ENCODE measurements around the gene SLC16A6. TPM values are rescaled to one million over a fixed set of nuclear protein-coding genes. Genes with fewer than 3 reads are reported as not detected.

Gene SLC16A6
- total RNA-seq, 1 donor from 2014 or later: 1.0 TPM

GRCh38 chr17:68301438-68301959, 10.6 kb upstream of the SLC16A6 start:
- Histone ChIP-seq H3K27me3 (ENCODE audit: control insufficient read depth in 3 of 3, insufficient read depth in 3 of 3, low read length in 3 of 3) (no peaks in the 10 kb centered on the region), H3K4me1 (ENCODE audit: control insufficient read depth in 3 of 3, insufficient read depth in 3 of 3, low read length in 3 of 3) (peaks cover 7 to 9% (median 9%) of the 10 kb centered on the region in 3 donors), H3K36me3 (ENCODE audit: control insufficient read depth in 3 of 3, insufficient read depth in 3 of 3, low read length in 3 of 3) (no peaks in the 10 kb centered on the region), H3K9ac (ENCODE audit: low read depth in 1 of 3, low read length in 3 of 3) (no peak overlapping the region), H3K9me3 (ENCODE audit: control insufficient read depth in 3 of 3, low read length in 3 of 3) (no peaks in the 10 kb centered on the region), H3K27ac (ENCODE audit: low read depth, low read length) (no peak overlapping the region), H3K4me3 (ENCODE audit: low read length in 3 of 3) (no peak overlapping the region)

DNA sequence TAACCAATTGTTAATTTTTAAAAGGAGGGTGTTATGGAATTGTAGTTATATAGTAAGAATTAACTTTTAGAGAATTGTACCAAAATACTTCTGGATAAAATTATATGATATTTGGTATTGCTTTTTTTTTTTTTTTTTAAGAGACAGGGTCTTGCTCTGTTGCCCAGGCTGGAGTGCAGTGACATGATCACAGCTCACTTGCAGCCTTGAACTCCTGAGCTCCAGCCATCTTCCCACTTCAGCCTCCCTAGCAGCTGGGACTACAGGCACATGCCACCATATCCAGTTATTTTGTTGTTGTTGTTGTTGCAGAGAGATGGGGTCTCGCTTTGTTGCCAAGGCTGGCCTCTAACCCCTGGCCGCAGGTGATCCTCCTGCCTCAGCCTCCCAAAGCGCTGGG, 8.9 kb upstream of the SLC16A6 start:
- no peaks in the 10 kb centered on the region for H3K27me3 ChIP-seq (ENCODE audit: control insufficient read depth in 3 of 3, insufficient read depth in 3 of 3, low read length in 3 of 3)
- no peak overlapping the region for H3K4me3 ChIP-seq (ENCODE audit: low read length in 3 of 3)
- H3K4me1 ChIP-seq (ENCODE audit: control insufficient read depth in 3 of 3, insufficient read depth in 3 of 3, low read length in 3 of 3): peaks cover 9 to 15% (median 12%) of the 10 kb centered on the region in 3 donors
- no peak overlapping the region for H3K27ac ChIP-seq (ENCODE audit: low read depth, low read length)
- H3K9ac ChIP-seq (ENCODE audit: low read depth in 1 of 3, low read length in 3 of 3): no peak overlapping the region
- no peaks in the 10 kb centered on the region for H3K9me3 ChIP-seq (ENCODE audit: control insufficient read depth in 3 of 3, low read length in 3 of 3)
- H3K36me3 ChIP-seq (ENCODE audit: control insufficient read depth in 3 of 3, insufficient read depth in 3 of 3, low read length in 3 of 3): no peaks in the 10 kb centered on the region

DNA sequence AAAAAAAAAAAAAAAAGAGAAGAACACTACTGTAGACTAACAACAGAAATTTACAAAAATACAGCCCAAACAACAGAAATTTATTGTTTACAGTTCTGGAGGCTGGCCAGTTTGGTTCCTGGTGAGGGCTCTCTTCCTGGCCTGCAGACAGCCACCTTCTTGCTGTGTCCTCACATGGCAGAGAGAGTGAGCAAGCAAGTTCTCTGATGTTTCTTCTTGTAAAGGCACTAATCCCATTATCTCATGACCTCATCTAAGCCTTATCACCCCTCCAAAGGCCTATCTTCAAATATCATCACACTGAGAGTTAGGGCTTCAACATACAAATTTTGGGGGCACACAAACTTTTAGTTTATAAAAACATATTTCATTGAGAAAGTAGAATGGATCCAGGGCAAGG, 7.7 kb upstream of the SLC16A6 start:
- H3K36me3 ChIP-seq (ENCODE audit: control insufficient read depth in 3 of 3, insufficient read depth in 3 of 3, low read length in 3 of 3): no peaks in the 10 kb centered on the region
- no peaks in the 10 kb centered on the region for H3K27me3 ChIP-seq (ENCODE audit: control insufficient read depth in 3 of 3, insufficient read depth in 3 of 3, low read length in 3 of 3)
- H3K9ac ChIP-seq (ENCODE audit: low read depth in 1 of 3, low read length in 3 of 3): no peak overlapping the region
- H3K27ac ChIP-seq (ENCODE audit: low read depth, low read length): no peak overlapping the region
- H3K9me3 ChIP-seq (ENCODE audit: control insufficient read depth in 3 of 3, low read length in 3 of 3): no peaks in the 10 kb centered on the region
- H3K4me1 ChIP-seq (ENCODE audit: control insufficient read depth in 3 of 3, insufficient read depth in 3 of 3, low read length in 3 of 3): peaks cover 9 to 15% (median 12%) of the 10 kb centered on the region in 3 donors
- no peak overlapping the region for H3K4me3 ChIP-seq (ENCODE audit: low read length in 3 of 3)

DNA sequence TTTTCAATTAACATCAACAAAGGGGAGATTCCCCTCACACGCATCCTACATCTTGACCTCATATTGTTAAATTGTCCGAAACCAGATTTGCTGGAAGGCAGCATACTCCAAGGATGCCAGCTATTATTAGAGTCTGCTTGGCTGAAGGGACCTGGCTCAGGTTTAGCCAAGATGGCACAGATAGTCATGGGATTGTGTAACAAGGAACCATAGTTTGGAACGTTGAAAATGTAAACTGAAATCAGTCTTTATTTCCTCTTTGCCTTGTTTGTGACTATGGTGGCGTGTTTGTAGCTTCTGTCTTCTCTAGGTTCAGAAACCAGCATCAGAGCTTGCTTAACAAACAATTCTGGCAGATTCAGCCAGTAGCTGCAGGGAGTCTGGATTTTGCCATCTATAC, 6.3 kb upstream of the SLC16A6 start:
- H3K4me1 ChIP-seq (ENCODE audit: control insufficient read depth in 3 of 3, insufficient read depth in 3 of 3, low read length in 3 of 3): peaks cover 13 to 24% (median 17%) of the 10 kb centered on the region in 3 donors
- peak overlapping the region; percentile 23 for H3K27ac ChIP-seq (ENCODE audit: low read depth, low read length)
- no peak overlapping the region for H3K4me3 ChIP-seq (ENCODE audit: low read length in 3 of 3)
- no peaks in the 10 kb centered on the region for H3K36me3 ChIP-seq (ENCODE audit: control insufficient read depth in 3 of 3, insufficient read depth in 3 of 3, low read length in 3 of 3)
- H3K9me3 ChIP-seq (ENCODE audit: control insufficient read depth in 3 of 3, low read length in 3 of 3): no peaks in the 10 kb centered on the region
- no peak overlapping the region for H3K9ac ChIP-seq (ENCODE audit: low read depth in 1 of 3, low read length in 3 of 3)
- peaks cover 0 to under 1% (median 0%) of the 10 kb centered on the region in 3 donors for H3K27me3 ChIP-seq (ENCODE audit: control insufficient read depth in 3 of 3, insufficient read depth in 3 of 3, low read length in 3 of 3)

DNA sequence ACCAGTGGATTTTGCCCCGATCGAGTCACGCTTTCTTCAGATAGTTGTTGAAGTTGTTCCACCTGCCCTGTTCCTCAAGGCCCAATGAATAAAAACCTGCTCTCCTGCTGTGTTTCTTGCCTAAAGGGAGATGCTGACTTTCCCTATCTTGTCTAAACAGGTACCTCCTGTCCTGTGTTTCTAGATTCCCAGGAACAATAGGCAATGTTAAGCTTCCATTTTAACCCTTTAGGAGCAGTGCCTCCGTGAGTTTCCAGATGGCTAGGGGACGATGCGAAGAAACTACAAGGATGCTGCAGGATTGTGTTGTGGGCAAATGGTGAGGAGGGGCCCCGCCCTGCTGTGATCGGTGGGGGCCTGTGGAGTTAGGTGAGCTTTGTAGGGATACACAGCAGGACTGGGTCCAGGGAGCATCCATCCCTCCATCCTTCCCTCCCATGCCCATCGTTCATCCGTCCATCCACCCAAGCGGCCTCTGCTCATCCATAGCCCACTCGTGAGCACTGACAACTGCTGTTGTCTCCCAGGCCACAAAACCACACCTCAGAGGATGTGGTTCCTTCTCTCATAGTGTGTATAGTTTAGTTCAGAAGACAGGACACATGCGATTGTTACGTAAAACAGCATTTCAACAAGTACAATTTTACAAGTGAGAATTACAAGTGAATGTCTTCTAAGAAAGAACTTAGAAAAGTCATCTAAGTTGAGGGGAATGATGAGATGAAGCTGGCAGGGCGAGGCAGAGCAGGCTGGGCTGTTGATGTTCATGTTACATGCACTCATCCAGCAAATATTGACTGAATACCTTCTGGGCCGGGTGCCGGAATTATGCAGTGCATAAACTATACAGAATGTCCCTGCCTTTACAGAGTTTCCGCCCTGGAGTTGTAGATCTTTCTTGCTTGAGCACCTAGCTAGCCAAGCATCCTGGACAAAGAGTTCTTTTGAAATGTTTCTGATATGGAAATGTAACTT, 5.6 kb upstream of the SLC16A6 start:
- Histone ChIP-seq H3K9me3 (ENCODE audit: control insufficient read depth in 3 of 3, low read length in 3 of 3) (no peaks in the 10 kb centered on the region), H3K4me3 (ENCODE audit: low read length in 3 of 3) (peak overlapping the region in 1 of 3 donors; percentile 15), H3K36me3 (ENCODE audit: control insufficient read depth in 3 of 3, insufficient read depth in 3 of 3, low read length in 3 of 3) (no peaks in the 10 kb centered on the region), H3K4me1 (ENCODE audit: control insufficient read depth in 3 of 3, insufficient read depth in 3 of 3, low read length in 3 of 3) (peaks cover 18 to 29% (median 19%) of the 10 kb centered on the region in 3 donors), H3K9ac (ENCODE audit: low read depth in 1 of 3, low read length in 3 of 3) (peak overlapping the region in 1 of 3 donors; percentile 3), H3K27me3 (ENCODE audit: control insufficient read depth in 3 of 3, insufficient read depth in 3 of 3, low read length in 3 of 3) (peaks cover 0 to 2% (median 0%) of the 10 kb centered on the region in 3 donors), H3K27ac (ENCODE audit: low read depth, low read length) (peak overlapping the region; percentile 23)

- H3K4me3 ChIP-seq (ENCODE audit: low read length in 3 of 3): no peak overlapping the region
- H3K9me3 ChIP-seq (ENCODE audit: control insufficient read depth in 3 of 3, low read length in 3 of 3): no peaks in the 10 kb centered on the region
- H3K36me3 ChIP-seq (ENCODE audit: control insufficient read depth in 3 of 3, insufficient read depth in 3 of 3, low read length in 3 of 3): no peaks in the 10 kb centered on the region
- H3K4me1 ChIP-seq (ENCODE audit: control insufficient read depth in 3 of 3, insufficient read depth in 3 of 3, low read length in 3 of 3): peaks cover 18 to 35% (median 21%) of the 10 kb centered on the region in 3 donors
- H3K27me3 ChIP-seq (ENCODE audit: control insufficient read depth in 3 of 3, insufficient read depth in 3 of 3, low read length in 3 of 3): peaks cover 0 to 2% (median 0%) of the 10 kb centered on the region in 3 donors
- no peak overlapping the region for H3K27ac ChIP-seq (ENCODE audit: low read depth, low read length)
- H3K9ac ChIP-seq (ENCODE audit: low read depth in 1 of 3, low read length in 3 of 3): no peak overlapping the region
Measured at GRCh38 chr17:68295086-68295485, 4.2 kb upstream of the SLC16A6 start.

DNA sequence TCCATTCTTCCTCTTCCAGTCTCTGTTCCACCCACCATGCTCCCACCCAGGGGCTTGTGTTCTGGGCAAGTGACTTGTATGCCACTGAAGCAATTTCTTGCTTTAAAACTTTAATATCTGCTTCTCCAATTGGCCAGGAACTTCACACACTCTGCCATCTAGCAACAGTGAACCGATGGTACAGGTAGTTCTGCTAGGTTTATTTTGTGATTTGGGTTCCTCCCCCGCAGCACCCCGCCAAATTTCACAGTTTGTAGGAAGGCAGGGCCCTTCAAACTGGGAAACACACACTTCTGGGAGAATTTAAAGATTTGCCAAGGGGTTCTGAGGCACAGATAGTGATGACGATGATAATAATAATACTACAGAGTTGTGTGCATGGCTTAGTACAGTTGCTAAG, 3.7 kb upstream of the SLC16A6 start:
- Histone ChIP-seq H3K36me3 (ENCODE audit: control insufficient read depth in 3 of 3, insufficient read depth in 3 of 3, low read length in 3 of 3) (no peaks in the 10 kb centered on the region), H3K4me1 (ENCODE audit: control insufficient read depth in 3 of 3, insufficient read depth in 3 of 3, low read length in 3 of 3) (peaks cover 20 to 38% (median 24%) of the 10 kb centered on the region in 3 donors), H3K9me3 (ENCODE audit: control insufficient read depth in 3 of 3, low read length in 3 of 3) (no peaks in the 10 kb centered on the region), H3K27me3 (ENCODE audit: control insufficient read depth in 3 of 3, insufficient read depth in 3 of 3, low read length in 3 of 3) (peaks cover 0 to 2% (median 0%) of the 10 kb centered on the region in 3 donors), H3K9ac (ENCODE audit: low read depth in 1 of 3, low read length in 3 of 3) (no peak overlapping the region), H3K4me3 (ENCODE audit: low read length in 3 of 3) (no peak overlapping the region), H3K27ac (ENCODE audit: low read depth, low read length) (no peak overlapping the region)

- Histone ChIP-seq H3K9ac (ENCODE audit: low read depth in 1 of 3, low read length in 3 of 3) (no peak overlapping the region), H3K27me3 (ENCODE audit: control insufficient read depth in 3 of 3, insufficient read depth in 3 of 3, low read length in 3 of 3) (peaks cover 0 to 2% (median 0%) of the 10 kb centered on the region in 3 donors), H3K4me1 (ENCODE audit: control insufficient read depth in 3 of 3, insufficient read depth in 3 of 3, low read length in 3 of 3) (peaks cover 20 to 38% (median 24%) of the 10 kb centered on the region in 3 donors), H3K36me3 (ENCODE audit: control insufficient read depth in 3 of 3, insufficient read depth in 3 of 3, low read length in 3 of 3) (no peaks in the 10 kb centered on the region), H3K27ac (ENCODE audit: low read depth, low read length) (no peak overlapping the region), H3K9me3 (ENCODE audit: control insufficient read depth in 3 of 3, low read length in 3 of 3) (no peaks in the 10 kb centered on the region), H3K4me3 (ENCODE audit: low read length in 3 of 3) (no peak overlapping the region)
Measured at GRCh38 chr17:68294196-68294555, 3.2 kb upstream of the SLC16A6 start.

DNA sequence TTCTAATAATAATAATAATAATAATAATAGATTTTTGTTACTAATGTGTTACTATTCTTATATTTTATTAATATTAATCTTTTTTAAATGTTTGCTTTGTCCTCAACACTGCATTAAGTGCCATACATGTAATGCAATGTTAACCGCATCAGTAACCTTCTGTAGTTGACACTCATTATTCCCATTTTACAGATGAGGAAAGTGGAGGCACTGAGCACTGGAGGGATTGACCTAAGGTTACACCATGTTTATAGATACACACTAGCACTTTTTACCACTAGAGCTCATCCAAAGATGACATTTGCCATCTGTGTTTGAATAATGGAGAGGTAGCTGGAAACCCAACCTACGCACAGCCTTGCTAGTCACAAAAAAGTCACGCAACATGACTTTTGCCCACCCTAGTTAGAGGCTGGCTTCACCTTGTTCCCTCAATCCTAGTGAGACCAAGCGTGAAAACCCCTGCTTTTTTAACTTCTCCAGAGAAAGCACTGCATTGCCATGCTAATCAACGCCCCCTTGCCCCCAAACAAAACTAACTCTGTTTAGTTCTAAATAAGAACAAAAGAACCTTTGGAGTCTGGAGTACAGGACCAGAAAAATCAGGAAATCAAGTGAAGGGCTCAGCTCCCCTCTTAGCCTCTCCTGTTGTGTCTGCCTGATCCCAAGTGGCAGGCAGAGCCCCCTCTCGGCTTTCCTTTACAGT, 2.7 kb upstream of the SLC16A6 start:
- H3K27me3 ChIP-seq (ENCODE audit: control insufficient read depth in 3 of 3, insufficient read depth in 3 of 3, low read length in 3 of 3): peaks cover 0 to 2% (median 0%) of the 10 kb centered on the region in 3 donors
- peaks cover 20 to 38% (median 24%) of the 10 kb centered on the region in 3 donors for H3K4me1 ChIP-seq (ENCODE audit: control insufficient read depth in 3 of 3, insufficient read depth in 3 of 3, low read length in 3 of 3)
- no peak overlapping the region for H3K27ac ChIP-seq (ENCODE audit: low read depth, low read length)
- H3K36me3 ChIP-seq (ENCODE audit: control insufficient read depth in 3 of 3, insufficient read depth in 3 of 3, low read length in 3 of 3): no peaks in the 10 kb centered on the region
- H3K9me3 ChIP-seq (ENCODE audit: control insufficient read depth in 3 of 3, low read length in 3 of 3): no peaks in the 10 kb centered on the region
- no peak overlapping the region for H3K9ac ChIP-seq (ENCODE audit: low read depth in 1 of 3, low read length in 3 of 3)
- no peak overlapping the region for H3K4me3 ChIP-seq (ENCODE audit: low read length in 3 of 3)
